Brain microvascular endothelial cell (primary cell): ENCODE data around the gene ENKD1.

Source experiments
- DNase-seq: peaks from one replicate; pipeline ENCODE4 v3.0.0-alpha.2; 2020
- H3K27ac ChIP-seq: fragments of 250-450 bp; sonication (Bioruptor Pico); 2 replicates; pipeline ENCODE4 v1.5.1; 2020; ENCODE audit warnings: mild to moderate bottlenecking, moderate library complexity
- H3K27me3 ChIP-seq: fragments of 250-450 bp; sonication (Bioruptor Pico); replicated peaks from 2 replicates; pipeline ENCODE4 v1.5.1; 2020; ENCODE audit warnings: mild to moderate bottlenecking
- H3K36me3 ChIP-seq: fragments of 250-450 bp; sonication (Bioruptor Pico); replicated peaks from 2 replicates; pipeline ENCODE4 v1.5.1; 2020; ENCODE audit warnings: mild to moderate bottlenecking
- H3K4me3 ChIP-seq: 2 replicates; pipeline ENCODE4 v1.5.1; 2011; ENCODE audit warnings: low read depth, mild to moderate bottlenecking, control low read depth, low read length, moderate library complexity
- CTCF ChIP-seq: IDR thresholded peaks from 2 replicates; pipeline ENCODE4 v1.5.1; 2011; ENCODE audit warnings: low read depth, mild to moderate bottlenecking, moderate library complexity, low read length, control low read depth, inconsistent platforms; ENCODE audit errors: missing control alignments
- in situ Hi-C: cut with HindIII; loops from 2 replicates; pipeline ENCODE4 v1.10.0; 2017; ENCODE audit warnings: low sequenced_read_pairs, low pct_ligation_motif_present

Gene ENKD1

GRCh38 chr16:67666559-67667452 lies at the start of gene ENKD1, which contains the start of gene C16orf86:
Gene ENKD1 (minus strand): TSS chr16:67666750. CDS start chr16:67666442, 308 bp downstream.
Gene C16orf86 (plus strand): TSS chr16:67666814. CDS start chr16:67666971, 157 bp downstream.
- Histone ChIP-seq H3K36me3 (no peaks in the 10 kb centered on the region), H3K27ac (no peak within 1 kb of the TSS), H3K27me3 (no peaks in the 10 kb centered on the region), H3K4me3 (peak within 1 kb of the TSS; percentile 66)
- peak; percentile 23 for DNase-seq
- TF ChIP-seq CTCF, result no peak
- in situ Hi-C loops, result no loop called here

- H3K4me3 ChIP-seq, result no peak overlapping the region
- no peaks in the 10 kb centered on the region for H3K36me3 ChIP-seq
- H3K27ac ChIP-seq, result no peak overlapping the region
- in situ Hi-C loops, result loop anchor here (25.0 kb wide), 1 partner anchor 196 kb away; no protein-coding TSS in a partner anchor
- TF ChIP-seq CTCF, result no peak
- no peak for DNase-seq
- H3K27me3 ChIP-seq, result no peaks in the 10 kb centered on the region
These were observed 49.5 kb upstream of the ENKD1 start for GRCh38 chr16:67716097-67716496.

- in situ Hi-C loops, result loop anchor here (25.0 kb wide), 1 partner anchor 198 kb away; no protein-coding TSS in a partner anchor
- no peak for TF ChIP-seq CTCF
- no peak for DNase-seq
- no peak overlapping the region for H3K27ac ChIP-seq
- H3K36me3 ChIP-seq, result no peaks in the 10 kb centered on the region
- no peak overlapping the region for H3K4me3 ChIP-seq
- H3K27me3 ChIP-seq, result no peaks in the 10 kb centered on the region
These were observed 48.0 kb upstream of the ENKD1 start for GRCh38 chr16:67714522-67714921.

GRCh38 chr16:67713647-67714273 lies 47.2 kb upstream of the ENKD1 start:
- TF ChIP-seq CTCF, result no peak
- H3K4me3 ChIP-seq, result no peak overlapping the region
- H3K27ac ChIP-seq, result no peak overlapping the region
- no peak for DNase-seq
- H3K27me3 ChIP-seq, result no peaks in the 10 kb centered on the region
- in situ Hi-C loops, result loop anchor here (25.0 kb wide), 1 partner anchor 199 kb away; no protein-coding TSS in a partner anchor
- H3K36me3 ChIP-seq, result no peaks in the 10 kb centered on the region

- in situ Hi-C loops, result loop anchor here (25.0 kb wide), 1 partner anchor 202 kb away; no protein-coding TSS in a partner anchor
- DNase-seq, result no peak
- no peak for TF ChIP-seq CTCF
- H3K27me3 ChIP-seq, result no peaks in the 10 kb centered on the region
- H3K4me3 ChIP-seq, result no peak overlapping the region
- H3K27ac ChIP-seq, result no peak overlapping the region
- no peaks in the 10 kb centered on the region for H3K36me3 ChIP-seq
These were observed 44.1 kb upstream of the ENKD1 start for GRCh38 chr16:67710607-67711006.
